ENCODE measurements around the gene CLC.
"Not testable (repeated sequence)": the region's sequence is repeated elsewhere in the genome, so short reads cannot be mapped to it uniquely, and the experiment has no call there.

DNA sequence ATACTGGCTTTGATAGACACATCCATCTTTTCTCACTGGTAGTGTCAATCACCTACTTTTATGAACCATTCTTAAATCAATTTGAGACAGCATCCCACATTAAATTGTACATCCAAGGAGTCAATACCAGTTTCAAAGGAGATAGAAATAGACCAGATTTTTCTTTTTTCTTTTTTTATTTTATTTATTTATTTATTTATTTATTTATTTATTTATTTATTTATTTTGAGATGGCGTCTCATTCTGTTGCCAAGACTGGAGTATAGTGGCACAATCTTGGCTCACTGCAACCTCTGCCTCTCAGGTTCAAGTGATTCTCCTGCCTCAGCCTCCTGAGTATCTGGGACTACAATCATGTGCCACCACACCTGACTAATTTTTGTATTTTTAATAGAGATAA is 24.0 kb upstream of the CLC start:
- not testable (repeated sequence) for TF ChIP-seq CTCF, POLR2A (IDR thresholded peaks at IDR 0.05)
